HepG2 (cell line): ENCODE results near the gene PACSIN1. TPM values are rescaled to one million over a fixed set of nuclear protein-coding genes. Genes with fewer than 3 reads are reported as not detected.

Experiments used
- ARNT ChIP-seq: fragments of 450-650 bp; IDR thresholded peaks from 2 replicates; pipeline ENCODE4 v1.6.1; 2017
- DMAP1 ChIP-seq: IDR thresholded peaks from 2 replicates; pipeline ENCODE4 v1.6.1; 2016
- ELK4 ChIP-seq: sonication (generic); formaldehyde crosslinking; IDR thresholded peaks from 2 replicates; pipeline ENCODE4 v1.9.0; 2021; ENCODE audit warnings: missing genetic modification reagents, borderline replicate concordance
- GLMP ChIP-seq: sonication (generic); formaldehyde crosslinking; IDR thresholded peaks from 2 replicates; pipeline ENCODE4 v1.9.0; 2021; ENCODE audit warnings: missing genetic modification reagents, mild to moderate bottlenecking, borderline replicate concordance
- LCORL ChIP-seq, 2 experiments: fragments of 450-650 bp in 1 of 2; sonication (generic) in 1 of 2; formaldehyde crosslinking in 1 of 2; IDR thresholded peaks; 2 replicates each; pipeline versions ENCODE4 v1.5.0 to v1.6.1; 2017 to 2020; ENCODE audit warnings: antibody characterized with exemption in 1 of 2, missing genetic modification reagents in 1 of 2
- MAX ChIP-seq: IDR thresholded peaks from 2 replicates; pipeline ENCODE4 v1.6.1; 2012; ENCODE audit warnings: inconsistent platforms
- PATZ1 ChIP-seq: sonication (generic); formaldehyde crosslinking; IDR thresholded peaks from 2 replicates; pipeline ENCODE4 v1.4.0; 2020; ENCODE audit warnings: missing genetic modification reagents
- RFX1 ChIP-seq: fragments of 450-650 bp; IDR thresholded peaks from 2 replicates; pipeline ENCODE4 v1.6.1; 2017
- SP1 ChIP-seq, 2 experiments: fragments of 450-650 bp in 1 of 2; sonication (generic) in 1 of 2; formaldehyde crosslinking in 1 of 2; IDR thresholded peaks; 2 replicates each; pipeline versions ENCODE4 v1.4.0 to v1.6.1; 2016 to 2020; ENCODE audit warnings: missing genetic modification reagents in 1 of 2
- SRSF4 ChIP-seq: fragments of 200-400 bp; formaldehyde crosslinking; IDR thresholded peaks from one replicate; pipeline ENCODE4 v1.6.1; 2018; ENCODE audit warnings: mild to moderate bottlenecking, low read depth, low read length, moderate library complexity; ENCODE audit not compliant: poor library complexity, severe bottlenecking
- TOPORS ChIP-seq: sonication (generic); formaldehyde crosslinking; IDR thresholded peaks from 2 replicates; pipeline ENCODE4 v1.8.0; 2023; ENCODE audit warnings: mild to moderate bottlenecking, missing genetic modification reagents
- ZBTB26 ChIP-seq: IDR thresholded peaks from 2 replicates; pipeline ENCODE4 v1.6.1; 2016; ENCODE audit warnings: missing compliant biosample characterization, missing genetic modification reagents, borderline replicate concordance
- ZMYM2 ChIP-seq: sonication (generic); formaldehyde crosslinking; IDR thresholded peaks from 2 replicates; pipeline ENCODE4 v1.8.0; 2022; ENCODE audit warnings: mild to moderate bottlenecking, missing genetic modification reagents
- ZNF432 ChIP-seq: sonication (generic); formaldehyde crosslinking; IDR thresholded peaks from 2 replicates; pipeline ENCODE4 v1.5.0; 2020; ENCODE audit warnings: missing genetic modification reagents, mild to moderate bottlenecking, borderline replicate concordance
- polyA plus RNA-seq, 8 experiments: library from polyadenylated mRNA; depleted of rRNA in 3 of 8; stranded (reverse) in 7 of 8; unstranded in 1 of 8; fragments of >200 nt; fragmentation: Illumina TruSeq in 4 of 8; extraction: Trizol in 4 of 8; gene quantifications; 2 replicates each; pipeline versions ENCODE4 v1.2.1 to v1.2.3, GENCODE V29; 2011 to 2016; ENCODE audit warnings: low read depth in 4 of 8, missing spikeins in 1 of 8, mixed read lengths in 1 of 8; ENCODE audit not compliant: insufficient read depth in 1 of 8
- total RNA-seq, 5 experiments: library from RNA; depleted of rRNA; stranded (reverse); fragments of >200 nt; fragmentation: Illumina TruSeq; extraction: Trizol; gene quantifications; 2 replicates each; pipeline ENCODE4 v1.2.3, GENCODE V29; 2016; ENCODE audit warnings: low read depth in 1 of 5
- TF ChIP-seq, protein P1 (sequence below): sonication (generic); formaldehyde crosslinking; IDR thresholded peaks from 2 replicates; pipeline ENCODE4 v1.4.0; 2020; ENCODE audit warnings: mild to moderate bottlenecking, missing genetic modification reagents
- TF ChIP-seq, protein P2 (sequence below): sonication (generic); formaldehyde crosslinking; IDR thresholded peaks from 2 replicates; pipeline ENCODE4 v1.4.0; 2020; ENCODE audit warnings: missing genetic modification reagents
- TF ChIP-seq, protein P3 (sequence below): sonication (generic); formaldehyde crosslinking; IDR thresholded peaks from 2 replicates; pipeline ENCODE4 v1.9.0; 2021; ENCODE audit warnings: missing genetic modification reagents, mild to moderate bottlenecking, borderline replicate concordance

PACSIN1 gene
- total and polyA plus RNA-seq, 2 of the 13 experiments (the other 11 are each of a cell fraction or from before 2014, with no cell fraction given), result not detected

DNA sequence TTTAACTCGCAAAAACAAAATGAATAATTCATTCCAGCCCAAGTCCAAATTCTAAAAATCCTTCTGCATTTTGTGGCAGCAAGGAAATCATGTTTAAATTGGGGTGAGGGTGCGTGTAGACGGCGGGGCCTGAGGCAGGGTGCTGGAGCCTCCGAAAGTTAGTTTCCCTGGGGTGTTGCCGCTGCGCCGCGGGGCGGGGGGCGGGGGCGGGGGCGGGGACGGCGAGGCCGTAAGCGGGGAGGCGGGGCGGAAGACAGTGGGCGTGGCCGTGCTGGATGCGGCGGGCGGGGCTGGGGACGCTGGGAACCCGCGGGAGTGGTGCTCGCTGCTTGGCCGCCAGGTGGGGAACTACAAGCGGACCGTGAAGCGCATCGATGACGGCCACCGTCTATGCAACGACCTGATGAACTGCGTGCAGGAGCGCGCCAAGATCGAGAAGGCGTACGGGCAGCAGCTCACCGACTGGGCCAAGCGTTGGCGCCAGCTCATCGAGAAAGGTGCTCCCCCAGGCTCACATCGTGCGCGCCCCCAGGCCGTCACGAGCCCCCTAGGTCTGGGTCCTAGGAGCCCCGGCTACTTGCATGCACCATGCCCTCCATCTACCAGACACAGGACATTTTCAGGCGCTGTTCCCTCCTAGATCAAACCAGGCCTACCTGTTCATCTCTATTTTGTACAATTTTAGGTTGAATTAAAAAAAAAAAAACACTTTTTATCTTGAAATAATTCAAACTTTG, 61.3 kb downstream of the PACSIN1 start (continued):
- TF ChIP-seq, protein P1, sequence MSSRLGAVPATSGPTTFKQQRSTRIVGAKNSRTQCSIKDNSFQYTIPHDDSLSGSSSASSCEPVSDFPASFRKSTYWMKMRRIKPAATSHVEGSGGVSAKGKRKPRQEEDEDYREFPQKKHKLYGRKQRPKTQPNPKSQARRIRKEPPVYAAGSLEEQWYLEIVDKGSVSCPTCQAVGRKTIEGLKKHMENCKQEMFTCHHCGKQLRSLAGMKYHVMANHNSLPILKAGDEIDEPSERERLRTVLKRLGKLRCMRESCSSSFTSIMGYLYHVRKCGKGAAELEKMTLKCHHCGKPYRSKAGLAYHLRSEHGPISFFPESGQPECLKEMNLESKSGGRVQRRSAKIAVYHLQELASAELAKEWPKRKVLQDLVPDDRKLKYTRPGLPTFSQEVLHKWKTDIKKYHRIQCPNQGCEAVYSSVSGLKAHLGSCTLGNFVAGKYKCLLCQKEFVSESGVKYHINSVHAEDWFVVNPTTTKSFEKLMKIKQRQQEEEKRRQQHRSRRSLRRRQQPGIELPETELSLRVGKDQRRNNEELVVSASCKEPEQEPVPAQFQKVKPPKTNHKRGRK, result no peak
- no peak for TF ChIP-seq SP1 (IDR thresholded peaks at IDR 0.05)
- peak; percentile 94 for TF ChIP-seq SP1 (CRISPR knock-in tag; IDR thresholded peaks at IDR 0.05)
- TF ChIP-seq MAX, result peak; percentile 82
- no peak for TF ChIP-seq ELK4 (CRISPR knock-in tag)
- no peak for TF ChIP-seq ZNF432 (CRISPR knock-in tag)
- 0 out of 2 replicates have a peak, but pooled peaks have one; percentile 41 for TF ChIP-seq DMAP1 (CRISPR knock-in tag)
- no peak for TF ChIP-seq ARNT
- peak; percentile 64; the same call in 1 of the 2 replicates for TF ChIP-seq PATZ1
- TF ChIP-seq SRSF4, result no peak
- TF ChIP-seq LCORL (IDR thresholded peaks at IDR 0.05), result no peak
- peak; percentile 81 for TF ChIP-seq LCORL (CRISPR knock-in tag; IDR thresholded peaks at IDR 0.05)
- 0 out of 2 replicates have a peak, but pooled peaks have one; percentile 39 for TF ChIP-seq ZMYM2 (CRISPR knock-in tag)
- TF ChIP-seq, protein P2, sequence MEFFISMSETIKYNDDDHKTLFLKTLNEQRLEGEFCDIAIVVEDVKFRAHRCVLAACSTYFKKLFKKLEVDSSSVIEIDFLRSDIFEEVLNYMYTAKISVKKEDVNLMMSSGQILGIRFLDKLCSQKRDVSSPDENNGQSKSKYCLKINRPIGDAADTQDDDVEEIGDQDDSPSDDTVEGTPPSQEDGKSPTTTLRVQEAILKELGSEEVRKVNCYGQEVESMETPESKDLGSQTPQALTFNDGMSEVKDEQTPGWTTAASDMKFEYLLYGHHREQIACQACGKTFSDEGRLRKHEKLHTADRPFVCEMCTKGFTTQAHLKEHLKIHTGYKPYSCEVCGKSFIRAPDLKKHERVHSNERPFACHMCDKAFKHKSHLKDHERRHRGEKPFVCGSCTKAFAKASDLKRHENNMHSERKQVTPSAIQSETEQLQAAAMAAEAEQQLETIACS (CRISPR knock-in tag), result no peak
- 0 out of 2 replicates have a peak, but pooled peaks have one; percentile 68 for TF ChIP-seq ZBTB26 (CRISPR knock-in tag)
- no peak for TF ChIP-seq GLMP (CRISPR knock-in tag)
- TF ChIP-seq, protein P3, sequence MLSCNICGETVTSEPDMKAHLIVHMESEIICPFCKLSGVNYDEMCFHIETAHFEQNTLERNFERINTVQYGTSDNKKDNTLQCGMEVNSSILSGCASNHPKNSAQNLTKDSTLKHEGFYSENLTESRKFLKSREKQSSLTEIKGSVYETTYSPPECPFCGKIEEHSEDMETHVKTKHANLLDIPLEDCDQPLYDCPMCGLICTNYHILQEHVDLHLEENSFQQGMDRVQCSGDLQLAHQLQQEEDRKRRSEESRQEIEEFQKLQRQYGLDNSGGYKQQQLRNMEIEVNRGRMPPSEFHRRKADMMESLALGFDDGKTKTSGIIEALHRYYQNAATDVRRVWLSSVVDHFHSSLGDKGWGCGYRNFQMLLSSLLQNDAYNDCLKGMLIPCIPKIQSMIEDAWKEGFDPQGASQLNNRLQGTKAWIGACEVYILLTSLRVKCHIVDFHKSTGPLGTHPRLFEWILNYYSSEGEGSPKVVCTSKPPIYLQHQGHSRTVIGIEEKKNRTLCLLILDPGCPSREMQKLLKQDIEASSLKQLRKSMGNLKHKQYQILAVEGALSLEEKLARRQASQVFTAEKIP, result no peak
- TF ChIP-seq RFX1, result no peak
- no peak for TF ChIP-seq TOPORS (CRISPR knock-in tag)
